MM.1S (cell line): ENCODE results near the gene CDC42EP2.

Experiments
- DNase-seq: peaks from one replicate; pipeline ENCODE4 v3.0.0-alpha.2; 2015
- H2AFZ ChIP-seq: fragments of 300-600 bp; sonication (generic); 2 replicates; pipeline ENCODE4 v1.6.0; 2016; ENCODE audit warnings: antibody characterized with exemption, low read length
- H3F3A ChIP-seq: fragments of 300-600 bp; sonication (generic); 2 replicates; pipeline ENCODE4 v1.6.1; 2016; ENCODE audit warnings: mild to moderate bottlenecking, antibody characterized with exemption, low read length, moderate library complexity, mixed read lengths; ENCODE audit not compliant: insufficient read depth
- H3K27ac ChIP-seq: fragments of 300-600 bp; sonication (generic); 2 replicates; pipeline ENCODE4 v1.5.1; 2016; ENCODE audit warnings: mild to moderate bottlenecking, low read length
- H3K27me3 ChIP-seq: fragments of 300-600 bp; sonication (generic); replicated peaks from 2 replicates; pipeline ENCODE4 v1.6.0; 2016; ENCODE audit warnings: low read length; ENCODE audit not compliant: insufficient read depth
- H3K36me3 ChIP-seq: fragments of 300-600 bp; sonication (generic); replicated peaks from 2 replicates; pipeline ENCODE4 v1.6.1; 2016; ENCODE audit warnings: mild to moderate bottlenecking, low read length, mixed read lengths; ENCODE audit not compliant: insufficient read depth
- H3K4me1 ChIP-seq: fragments of 300-600 bp; sonication (generic); 2 replicates; pipeline ENCODE4 v1.6.1; 2016; ENCODE audit warnings: low read length, mixed read lengths
- H3K4me2 ChIP-seq: fragments of 300-600 bp; sonication (generic); 2 replicates; pipeline ENCODE4 v1.6.0; 2016; ENCODE audit warnings: low read depth, low read length
- H3K4me3 ChIP-seq: fragments of 300-600 bp; sonication (generic); 2 replicates; pipeline ENCODE4 v1.5.1; 2016; ENCODE audit warnings: low read length, mixed read lengths
- H3K79me2 ChIP-seq: fragments of 300-600 bp; sonication (generic); 2 replicates; pipeline ENCODE4 v1.6.1; 2016; ENCODE audit warnings: mixed run types, low read length, mixed read lengths
- H3K9ac ChIP-seq: fragments of 300-600 bp; sonication (generic); 2 replicates; pipeline ENCODE4 v1.6.1; 2016; ENCODE audit warnings: low read length, mixed read lengths
- H3K9me2 ChIP-seq: fragments of 300-600 bp; sonication (generic); replicated peaks from 2 replicates; pipeline ENCODE4 v1.6.1; 2016; ENCODE audit warnings: mild to moderate bottlenecking, low read length, mixed read lengths; ENCODE audit not compliant: insufficient read depth
- H3K9me3 ChIP-seq: fragments of 300-600 bp; sonication (generic); replicated peaks from 2 replicates; pipeline ENCODE4 v1.6.1; 2016; ENCODE audit warnings: mild to moderate bottlenecking, low read length, mixed read lengths; ENCODE audit not compliant: insufficient read depth
- H4K20me1 ChIP-seq: fragments of 300-600 bp; sonication (generic); 2 replicates; pipeline ENCODE4 v1.6.1; 2016; ENCODE audit warnings: mild to moderate bottlenecking, low read length, moderate library complexity, mixed read lengths; ENCODE audit not compliant: insufficient read depth
- CTCF ChIP-seq: fragments of 300-600 bp; sonication (generic); IDR thresholded peaks from 2 replicates; pipeline ENCODE4 v1.5.1; 2016; ENCODE audit warnings: antibody characterized with exemption, low read length, mixed read lengths
- EZH2 ChIP-seq: fragments of 300-600 bp; sonication (generic); optimal IDR thresholded peaks from 2 replicates; pipeline ENCODE3; 2017; ENCODE audit warnings: low read depth, mild to moderate bottlenecking, antibody characterized with exemption, low read length, mixed read lengths
- EZH2phosphoT487 ChIP-seq: fragments of 300-600 bp; sonication (generic); IDR thresholded peaks from 2 replicates; pipeline ENCODE4 v1.6.1; 2018; ENCODE audit warnings: antibody characterized with exemption, low read length

Gene CDC42EP2

GRCh38 chr11:65275906-65276305 lies 38.8 kb upstream of the CDC42EP2 start:
- no peaks in the 10 kb centered on the region for H3K27me3 ChIP-seq
- DNase-seq, result no peak
- H3K4me2 ChIP-seq, result no peak overlapping the region
- H3K9ac ChIP-seq, result no peak overlapping the region
- H3K4me3 ChIP-seq, result no peak overlapping the region
- no peak for TF ChIP-seq EZH2phosphoT487
- TF ChIP-seq CTCF, result no peak
- no peak for TF ChIP-seq EZH2
- H3F3A ChIP-seq, result 0 out of 2 replicates have a peak, but pooled peaks cover 3% of the 10 kb centered on the region
- H3K4me1 ChIP-seq, result no peaks in the 10 kb centered on the region
- H3K27ac ChIP-seq, result no peak overlapping the region
- no peaks in the 10 kb centered on the region; the same call in 1 of the 2 replicates for H4K20me1 ChIP-seq
- no peak overlapping the region for H2AFZ ChIP-seq
- H3K9me2 ChIP-seq, result no peaks in the 10 kb centered on the region
- H3K9me3 ChIP-seq, result no peaks in the 10 kb centered on the region
- no peaks in the 10 kb centered on the region for H3K79me2 ChIP-seq
- H3K36me3 ChIP-seq, result peaks cover 21% of the 10 kb centered on the region; the same call in 1 of the 2 replicates

- Histone ChIP-seq H3K9me2 (no peaks in the 10 kb centered on the region), H3K27me3 (no peaks in the 10 kb centered on the region), H3K4me1 (no peaks in the 10 kb centered on the region), H3K4me3 (no peak overlapping the region), H3K9me3 (no peaks in the 10 kb centered on the region), H3K9ac (no peak overlapping the region), H3K27ac (no peak overlapping the region), H2AFZ (no peak overlapping the region), H3F3A (0 out of 2 replicates have a peak, but pooled peaks cover 3% of the 10 kb centered on the region), H3K4me2 (no peak overlapping the region), H3K36me3 (peaks cover 28% of the 10 kb centered on the region; the same call in 1 of the 2 replicates), H3K79me2 (no peaks in the 10 kb centered on the region), H4K20me1 (no peaks in the 10 kb centered on the region; the same call in 1 of the 2 replicates)
- no peak for DNase-seq
- TF ChIP-seq EZH2, result no peak
- TF ChIP-seq CTCF, result no peak
- no peak for TF ChIP-seq EZH2phosphoT487
Observed at GRCh38 chr11:65277631-65278277, 36.9 kb upstream of the CDC42EP2 start.

- peaks cover 28% of the 10 kb centered on the region; the same call in 1 of the 2 replicates for H3K36me3 ChIP-seq
- no peak overlapping the region for H3K9ac ChIP-seq
- no peaks in the 10 kb centered on the region for H3K27me3 ChIP-seq
- H2AFZ ChIP-seq, result no peak overlapping the region
- no peak for DNase-seq
- no peak overlapping the region for H3K4me2 ChIP-seq
- no peaks in the 10 kb centered on the region for H3K9me3 ChIP-seq
- no peaks in the 10 kb centered on the region for H3K4me1 ChIP-seq
- TF ChIP-seq EZH2phosphoT487 (no peak), CTCF (no peak), EZH2 (no peak)
- no peak overlapping the region for H3K4me3 ChIP-seq
- H3F3A ChIP-seq, result 0 out of 2 replicates have a peak, but pooled peaks cover 3% of the 10 kb centered on the region
- no peaks in the 10 kb centered on the region; the same call in 1 of the 2 replicates for H4K20me1 ChIP-seq
- no peaks in the 10 kb centered on the region for H3K79me2 ChIP-seq
- H3K27ac ChIP-seq, result no peak overlapping the region
- H3K9me2 ChIP-seq, result no peaks in the 10 kb centered on the region
Observed at GRCh38 chr11:65278356-65278755, 36.3 kb upstream of the CDC42EP2 start.
